NK-92 (cell line): ENCODE results near the gene ZNF124.
"Not testable (repeated sequence)": the region's sequence is repeated elsewhere in the genome, so short reads cannot be mapped to it uniquely, and the experiment has no call there.

Experiments used
- DNase-seq: peaks from one replicate; lab custom pipeline; 2025; ENCODE audit not compliant: unreplicated experiment; lab: John Stamatoyannopoulos, UW

ZNF124 gene

GRCh38 chr1:247172996-247173395 is 1.2 kb upstream of the ZNF124 start:
- no peak for DNase-seq

- DNase-seq = not testable (repeated sequence)
Measured at GRCh38 chr1:247171443-247171842, 377 bp downstream of the ZNF124 start.

- no peak for DNase-seq
Measured at GRCh38 chr1:247165674-247166073, 6.1 kb downstream of the ZNF124 start.

- no peak for DNase-seq
Measured at GRCh38 chr1:247164694-247165093, 7.1 kb downstream of the ZNF124 start.

GRCh38 chr1:247156787-247157232 is 15.0 kb downstream of the ZNF124 start:
- no peak for DNase-seq

GRCh38 chr1:247147781-247148180 is 24.0 kb downstream of the ZNF124 start:
- DNase-seq = no peak

GRCh38 chr1:247147120-247147519 is 24.7 kb downstream of the ZNF124 start:
- DNase-seq = not testable (repeated sequence)

GRCh38 chr1:247146671-247147070 is 25.1 kb downstream of the ZNF124 start:
- no peak for DNase-seq

- DNase-seq = no peak
Measured at GRCh38 chr1:247145279-247145678, 26.5 kb downstream of the ZNF124 start.

GRCh38 chr1:247139557-247139956 is 32.3 kb downstream of the ZNF124 start:
- not testable (repeated sequence) for DNase-seq

GRCh38 chr1:247131236-247131635 is 40.6 kb downstream of the ZNF124 start:
- DNase-seq = no peak

GRCh38 chr1:247127519-247128282 is 44.1 kb downstream of the ZNF124 start:
- DNase-seq = not testable (repeated sequence)

GRCh38 chr1:247126601-247127000 is 45.2 kb downstream of the ZNF124 start:
- not testable (repeated sequence) for DNase-seq

GRCh38 chr1:247126166-247126565 is 45.7 kb downstream of the ZNF124 start:
- not testable (repeated sequence) for DNase-seq

GRCh38 chr1:247121382-247121781 is 50.4 kb downstream of the ZNF124 start:
- no peak for DNase-seq

GRCh38 chr1:247120408-247120668 is 51.5 kb downstream of the ZNF124 start:
- DNase-seq = not testable (repeated sequence)

- no peak for DNase-seq
Measured at GRCh38 chr1:247119600-247120407, 52.0 kb downstream of the ZNF124 start.

GRCh38 chr1:247118946-247119446 is 52.8 kb downstream of the ZNF124 start:
- DNase-seq = no peak

GRCh38 chr1:247115545-247115944 is 56.3 kb downstream of the ZNF124 start:
- no peak for DNase-seq

GRCh38 chr1:247115141-247115510 is 56.7 kb downstream of the ZNF124 start:
- DNase-seq = no peak

- no peak for DNase-seq
Measured at GRCh38 chr1:247114351-247115140, 57.3 kb downstream of the ZNF124 start.
